ENCODE measurements around the gene PPP1CA. TPM values are rescaled to one million over a fixed set of nuclear protein-coding genes. Genes with fewer than 3 reads are reported as not detected.

Gene PPP1CA
- total RNA-seq, 1 donor: 169 TPM

GRCh38 chr11:67349928-67350465, 51.7 kb downstream of the PPP1CA start:
- peaks cover 3% of the 10 kb centered on the region for H4K20me1 ChIP-seq (ENCODE audit: insufficient read depth, low read length)
- peaks cover 4% of the 10 kb centered on the region for H3K36me3 ChIP-seq (ENCODE audit: insufficient read depth, low read length)
- peaks cover 62% of the 10 kb centered on the region for H3K4me1 ChIP-seq (ENCODE audit: insufficient read depth, low read length)
- no peaks in the 10 kb centered on the region for H3K9me3 ChIP-seq (ENCODE audit: low read depth, low read length)
- H3K79me2 ChIP-seq (ENCODE audit: insufficient read depth, low read length): peaks cover 12% of the 10 kb centered on the region
- DNase-seq (ENCODE audit: insufficient read length, low spot score, missing footprints): no peak
- no peak overlapping the region for H3K4me3 ChIP-seq (ENCODE audit: insufficient read depth, low read length)
- H3K27ac ChIP-seq (ENCODE audit: low read depth, low read length): no peak overlapping the region
- no peak overlapping the region for H3K4me2 ChIP-seq (ENCODE audit: insufficient read depth, low read length)
- H2AFZ ChIP-seq (ENCODE audit: low read length): no peak overlapping the region
- H3K27me3 ChIP-seq (ENCODE audit: insufficient read depth, low read length): no peaks in the 10 kb centered on the region
- no peak for TF ChIP-seq CTCF (IDR thresholded peaks at IDR 0.05; ENCODE audit: extremely low read depth, low read depth, low read length)

- Histone ChIP-seq H3K79me2 (ENCODE audit: insufficient read depth, low read length) (peaks cover 12% of the 10 kb centered on the region), H4K20me1 (ENCODE audit: insufficient read depth, low read length) (peaks cover 3% of the 10 kb centered on the region), H3K9me3 (ENCODE audit: low read depth, low read length) (no peaks in the 10 kb centered on the region), H3K27ac (ENCODE audit: low read depth, low read length) (no peak overlapping the region), H3K4me2 (ENCODE audit: insufficient read depth, low read length) (no peak overlapping the region), H3K4me3 (ENCODE audit: insufficient read depth, low read length) (no peak overlapping the region), H2AFZ (ENCODE audit: low read length) (no peak overlapping the region), H3K36me3 (ENCODE audit: insufficient read depth, low read length) (peaks cover 4% of the 10 kb centered on the region), H3K4me1 (ENCODE audit: insufficient read depth, low read length) (peaks cover 57% of the 10 kb centered on the region), H3K27me3 (ENCODE audit: insufficient read depth, low read length) (no peaks in the 10 kb centered on the region)
- DNase-seq (ENCODE audit: insufficient read length, low spot score, missing footprints): peak; percentile 23
- TF ChIP-seq CTCF (IDR thresholded peaks at IDR 0.05; ENCODE audit: extremely low read depth, low read depth, low read length): no peak
Measured at GRCh38 chr11:67349457-67349856, 52.2 kb downstream of the PPP1CA start.

GRCh38 chr11:67349036-67349435, 52.6 kb downstream of the PPP1CA start:
- peaks cover 12% of the 10 kb centered on the region for H3K79me2 ChIP-seq (ENCODE audit: insufficient read depth, low read length)
- H2AFZ ChIP-seq (ENCODE audit: low read length): no peak overlapping the region
- H3K27ac ChIP-seq (ENCODE audit: low read depth, low read length): no peak overlapping the region
- H4K20me1 ChIP-seq (ENCODE audit: insufficient read depth, low read length): peaks cover 3% of the 10 kb centered on the region
- H3K9me3 ChIP-seq (ENCODE audit: low read depth, low read length): no peaks in the 10 kb centered on the region
- TF ChIP-seq CTCF (IDR thresholded peaks at IDR 0.05; ENCODE audit: extremely low read depth, low read depth, low read length): no peak
- peak; percentile 70 for DNase-seq (ENCODE audit: insufficient read length, low spot score, missing footprints)
- H3K27me3 ChIP-seq (ENCODE audit: insufficient read depth, low read length): no peaks in the 10 kb centered on the region
- no peak overlapping the region for H3K4me2 ChIP-seq (ENCODE audit: insufficient read depth, low read length)
- H3K36me3 ChIP-seq (ENCODE audit: insufficient read depth, low read length): peaks cover 4% of the 10 kb centered on the region
- H3K4me3 ChIP-seq (ENCODE audit: insufficient read depth, low read length): no peak overlapping the region
- peaks cover 52% of the 10 kb centered on the region for H3K4me1 ChIP-seq (ENCODE audit: insufficient read depth, low read length)

Small RNA genes within 50 kb of the gene (small RNA-seq; reads per million reads assigned to genes)
- not detected for gene RN7SKP239
- not detected for gene RNU6-1238P

Other genes starting within 250 kb of the PPP1CA start
- 21.4 and 23.6 TPM in 2 replicates for gene GRK2, start 135.4 kb downstream of the PPP1CA start, total RNA-seq
- gene ANKRD13D, start 112.6 kb downstream of the PPP1CA start, total RNA-seq: 33.0 and 34.4 TPM in 2 replicates
- gene SSH3, start 98.3 kb downstream of the PPP1CA start, total RNA-seq: 13.3 and 25.0 TPM in 2 replicates
- 43.3 and 59.4 TPM in 2 replicates for gene POLD4, start 48.3 kb downstream of the PPP1CA start, total RNA-seq
- 6.2 and 6.9 TPM in 2 replicates for gene CLCF1, start 28.3 kb downstream of the PPP1CA start, total RNA-seq
- 7.6 and 10.3 TPM in 2 replicates for gene RAD9A, start 9.9 kb downstream of the PPP1CA start, total RNA-seq
- not detected in 2 replicates for gene TBC1D10C, start 2.2 kb upstream of the PPP1CA start, total RNA-seq
- gene CARNS1, start 13.8 kb upstream of the PPP1CA start, total RNA-seq: under 0.01 TPM in 2 replicates
- gene RPS6KB2, start 26.6 kb upstream of the PPP1CA start, total RNA-seq: 33.9 and 36.9 TPM in 2 replicates
- gene PTPRCAP, start 35.8 kb upstream of the PPP1CA start, total RNA-seq: under 0.01 and 0.36 TPM in 2 replicates
- 137 and 140 TPM in 2 replicates for gene CORO1B, start 41.6 kb upstream of the PPP1CA start, total RNA-seq
- gene GPR152, start 50.9 kb upstream of the PPP1CA start, total RNA-seq: not detected in 2 replicates
- not detected in 2 replicates for gene CABP4, start 53.5 kb upstream of the PPP1CA start, total RNA-seq
- gene TMEM134, start 67.4 kb upstream of the PPP1CA start, total RNA-seq: 15.6 and 29.3 TPM in 2 replicates
- gene AIP, start 81.2 kb upstream of the PPP1CA start, total RNA-seq: 64.2 and 71.3 TPM in 2 replicates
- gene PITPNM1, start 103.5 kb upstream of the PPP1CA start, total RNA-seq: 13.3 and 14.1 TPM in 2 replicates
- 6.2 and 10.3 TPM in 2 replicates for gene CDK2AP2, start 106.3 kb upstream of the PPP1CA start, total RNA-seq
- not detected in 2 replicates for gene CABP2, start 121.6 kb upstream of the PPP1CA start, total RNA-seq
- gene GSTP1, start 182.0 kb upstream of the PPP1CA start, total RNA-seq: 361 and 465 TPM in 2 replicates
- 146 and 158 TPM in 2 replicates for gene NDUFV1, start 205.1 kb upstream of the PPP1CA start, total RNA-seq
- 4.7 and 5.3 TPM in 2 replicates for gene NUDT8, start 228.1 kb upstream of the PPP1CA start, total RNA-seq
- not detected in 2 replicates for gene TBX10, start 237.9 kb upstream of the PPP1CA start, total RNA-seq
- under 0.01 and 0.29 TPM in 2 replicates for gene ACY3, start 248.9 kb upstream of the PPP1CA start, total RNA-seq